ENCODE data around the gene SCFD2. TPM values are rescaled to one million over a fixed set of nuclear protein-coding genes. Genes with fewer than 3 reads are reported as not detected.

Gene SCFD2
- total RNA-seq, 1 experiment from 2014 or later, result 12.4 TPM

DNA sequence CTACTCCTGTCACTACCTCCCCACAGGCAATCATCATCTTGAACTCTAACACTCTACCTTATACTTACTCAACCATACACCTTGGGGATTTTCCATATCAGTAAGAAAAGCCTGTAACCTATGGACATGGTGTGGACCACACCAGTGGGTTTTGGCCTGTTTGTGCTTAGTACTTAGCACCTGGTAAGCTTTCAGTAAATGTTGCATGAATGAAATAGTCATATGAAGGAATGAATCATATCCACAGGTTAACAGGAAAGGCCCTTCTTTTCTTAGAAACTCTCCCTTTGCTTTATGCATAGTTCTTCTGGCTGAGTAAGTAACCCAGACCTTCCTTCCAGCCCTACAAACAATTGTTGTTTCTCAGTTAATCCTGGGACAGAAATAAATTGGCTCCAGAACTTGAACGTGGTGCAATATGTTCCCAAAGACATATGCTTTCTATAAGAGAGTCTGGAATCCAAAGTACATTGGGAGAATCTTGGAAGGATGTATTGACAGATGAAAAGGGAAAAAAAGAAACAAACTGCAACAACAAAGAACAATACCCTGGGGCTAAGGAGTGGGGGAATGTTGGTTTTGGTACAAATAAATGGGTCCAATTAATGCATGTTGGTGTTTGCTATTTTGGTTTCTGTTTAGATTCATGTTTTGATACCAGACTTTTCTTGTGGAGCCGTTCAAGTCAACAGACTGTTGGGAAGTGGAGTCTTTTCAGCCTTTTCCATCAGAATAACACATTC is 475.9 kb downstream of the SCFD2 start (continued):
- no peak for TF ChIP-seq ZNF512 (CRISPR knock-in tag; IDR thresholded peaks at IDR 0.05; ENCODE audit: borderline replicate concordance)
- no peak for TF ChIP-seq ZNF138 (CRISPR knock-in tag; conservative IDR thresholded peaks at IDR 0.05)
- TF ChIP-seq FOXK1 (CRISPR knock-in tag; IDR thresholded peaks at IDR 0.05), result no peak
- TF ChIP-seq FOXP1 (CRISPR knock-in tag; IDR thresholded peaks at IDR 0.05; ENCODE audit: borderline replicate concordance), result no peak
- TF ChIP-seq, protein P1, sequence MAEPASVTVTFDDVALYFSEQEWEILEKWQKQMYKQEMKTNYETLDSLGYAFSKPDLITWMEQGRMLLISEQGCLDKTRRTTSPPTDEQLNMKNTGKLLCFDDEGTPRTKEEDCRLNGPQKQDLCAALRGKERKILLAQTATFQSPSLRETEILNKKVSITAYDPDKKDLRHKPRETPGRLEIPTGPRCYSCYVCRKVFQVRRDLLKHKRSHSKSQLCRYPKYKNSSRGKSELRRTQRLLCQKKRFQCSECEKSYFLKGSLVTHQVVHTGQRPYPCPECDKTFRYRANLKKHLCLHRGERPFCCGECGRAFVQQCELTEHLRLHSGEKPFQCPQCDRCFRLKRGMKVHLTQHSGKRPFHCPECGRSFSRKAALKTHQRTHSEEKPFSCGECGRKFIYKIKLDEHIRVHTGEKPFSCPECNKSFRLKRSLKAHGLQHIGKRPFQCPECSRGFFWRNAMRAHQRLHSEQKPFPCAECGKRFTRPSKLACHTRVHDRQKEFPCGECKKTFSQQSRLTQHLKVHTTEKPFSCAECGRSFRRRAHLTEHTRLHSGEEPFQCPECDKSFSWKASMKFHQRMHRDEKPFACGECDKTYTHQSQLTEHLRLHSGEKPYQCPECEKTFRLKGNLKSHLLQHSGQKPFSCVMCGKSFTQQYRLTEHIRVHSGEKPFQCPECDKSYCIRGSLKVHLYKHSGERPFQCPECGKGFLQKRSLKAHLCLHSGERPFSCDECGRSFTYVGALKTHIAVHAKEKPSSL (CRISPR knock-in tag; conservative IDR thresholded peaks at IDR 0.05), result no peak
- TF ChIP-seq ATF3 (CRISPR knock-in tag; conservative IDR thresholded peaks at IDR 0.05), result no peak
- TF ChIP-seq TCF7 (CRISPR knock-in tag; IDR thresholded peaks at IDR 0.05; ENCODE audit: low read depth), result no peak
- TF ChIP-seq AR (CRISPR knock-in tag; IDR thresholded peaks at IDR 0.05), result no peak

- H3K9me3 Mint-ChIP-seq, result peaks cover 25% of the 10 kb centered on the region
- DNase-seq (ENCODE audit: low spot score) (no peak), ATAC-seq (no peak)
- ChIA-PET POLR2A (no interaction called here), CTCF (no interaction called here)
- H3K27me3 Mint-ChIP-seq (ENCODE audit: low read depth), result no peaks in the 10 kb centered on the region
- peaks cover 24% of the 10 kb centered on the region for H3K4me1 Mint-ChIP-seq
- H3K4me3 Mint-ChIP-seq, result no peak overlapping the region
- no peak overlapping the region for H3K27ac Mint-ChIP-seq
- peaks cover 22% of the 10 kb centered on the region for H3K36me3 Mint-ChIP-seq
- no peak for TF ChIP-seq TCF7 (CRISPR knock-in tag; IDR thresholded peaks at IDR 0.05; ENCODE audit: low read depth)
- no peak for TF ChIP-seq IRF1 (CRISPR knock-in tag; IDR thresholded peaks at IDR 0.05)
- TF ChIP-seq FOXP1 (CRISPR knock-in tag; IDR thresholded peaks at IDR 0.05; ENCODE audit: borderline replicate concordance), result no peak
- TF ChIP-seq ARID4B (CRISPR knock-in tag; IDR thresholded peaks at IDR 0.05; ENCODE audit: borderline replicate concordance), result no peak
- no peak for TF ChIP-seq GRHL2 (CRISPR knock-in tag; IDR thresholded peaks at IDR 0.05; ENCODE audit: insufficient replicate concordance, severe bottlenecking)
- no peak for TF ChIP-seq NR3C1 (CRISPR knock-in tag; conservative IDR thresholded peaks at IDR 0.05; ENCODE audit: low read depth)
- TF ChIP-seq ZNF396 (CRISPR knock-in tag; IDR thresholded peaks at IDR 0.05; ENCODE audit: borderline replicate concordance), result no peak
- no peak for TF ChIP-seq IRF2 (CRISPR knock-in tag; IDR thresholded peaks at IDR 0.05; ENCODE audit: borderline replicate concordance, low read depth)
- no peak for TF ChIP-seq TEAD1 (CRISPR knock-in tag; IDR thresholded peaks at IDR 0.05)
- TF ChIP-seq JUN (CRISPR knock-in tag; IDR thresholded peaks at IDR 0.05), result no peak
- no peak for TF ChIP-seq CTCF (IDR thresholded peaks at IDR 0.05)
- no peak for TF ChIP-seq ZNF138 (CRISPR knock-in tag; conservative IDR thresholded peaks at IDR 0.05)
- no peak for TF ChIP-seq MAX (CRISPR knock-in tag; IDR thresholded peaks at IDR 0.05)
Measured at GRCh38 chr4:52889354-52889753, 476.5 kb downstream of the SCFD2 start.

All from WTC11 (cell line).